ENCODE results near the gene C16orf87. TPM values are rescaled to one million over a fixed set of nuclear protein-coding genes. Genes with fewer than 3 reads are reported as not detected.
"Not testable (repeated sequence)": the region's sequence is repeated elsewhere in the genome, so short reads cannot be mapped to it uniquely, and the experiment has no call there.

Gene C16orf87
- total RNA-seq (2022) (11.5 and 13.5 TPM in 2 replicates), Bru-seq, nascent RNA (percentile 72 among the genes with signal in this experiment), BruChase-seq, experiment 1, labeled RNA remaining after a 6-hour chase (percentile 69 among the genes with signal in this experiment), BruChase-seq, experiment 2, labeled RNA remaining after a 2-hour chase (percentile 70 among the genes with signal in this experiment)
- long read RNA-seq, full-length matches to known transcripts: 43 of 47 reads
- long read RNA-seq, partial matches to known transcripts: 0 of 47 reads
- long read RNA-seq, other reads (novel, unspliced or antisense): 4 of 47 reads

DNA sequence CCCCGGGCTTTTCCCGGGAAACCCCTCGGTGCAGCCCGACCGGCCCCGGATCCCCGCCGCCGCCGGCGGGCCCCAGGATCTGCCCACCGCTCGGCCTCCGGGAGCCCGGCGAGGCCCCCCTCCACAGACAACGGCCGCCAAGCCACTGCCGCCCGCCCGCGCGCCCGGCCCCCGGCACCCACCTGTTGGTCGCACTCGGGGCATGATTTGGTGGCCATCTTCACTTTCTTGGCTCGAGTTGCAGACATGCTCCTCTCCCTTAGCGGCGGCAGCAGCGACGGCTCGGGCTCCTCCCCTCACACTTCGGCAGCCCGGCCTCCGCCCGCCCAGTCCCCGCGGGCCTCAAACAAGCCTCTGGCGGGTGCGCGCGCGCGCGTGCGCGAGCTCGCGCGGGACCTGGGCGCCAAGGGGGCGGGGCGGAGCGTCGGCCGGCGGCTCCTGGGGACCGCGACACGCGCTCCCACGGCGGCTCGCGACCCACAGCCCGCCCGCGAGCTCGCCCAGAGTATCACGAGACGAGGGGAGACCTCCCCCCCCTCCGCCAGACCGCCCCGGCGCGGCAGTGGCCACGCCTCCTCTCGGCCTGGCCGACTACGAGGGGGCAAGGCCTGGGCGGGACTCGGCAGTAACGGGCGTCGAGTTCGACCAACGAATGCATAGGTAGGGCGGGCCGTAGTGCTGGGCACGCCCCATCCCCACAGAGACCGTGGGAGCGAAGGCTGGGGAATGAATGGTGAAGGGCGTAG is at the start of gene C16orf87:
Gene C16orf87, minus strand, starts transcription at position 279 of the 746 bp plus-strand sequence. Its CDS starts 31 bp downstream, at position 248.
- intact Hi-C loops (cut with micrococcal nuclease): no loop called here
- ChIA-PET POLR2A (interaction anchor here (0.6 to 1.7 kb wide), 10 partner anchors 9 to 1381 kb away, joined by 3 to 5 read pairs (median 3); no protein-coding TSS in a partner anchor), CTCF (interaction anchor here (3.0 kb wide), 1 partner anchor 23 kb away, joined by 11 read pairs; no protein-coding TSS in a partner anchor)
- H3K36me3 Mint-ChIP-seq (ENCODE audit: insufficient read depth, unreplicated experiment): no peaks in the 10 kb centered on the region
- DNase-seq (ENCODE audit: unreplicated experiment): peak; percentile 89
- TF ChIP-seq CTCF (IDR thresholded peaks at IDR 0.05; ENCODE audit: unreplicated experiment): no peak
- peak within 1 kb of the TSS; percentile 85 for H3K4me3 Mint-ChIP-seq (ENCODE audit: unreplicated experiment)
- H3K9me3 Mint-ChIP-seq (ENCODE audit: unreplicated experiment): no peaks in the 10 kb centered on the region
- BruUV-seq (replicated peaks): no TSS peak
- no peaks in the 10 kb centered on the region for H3K27me3 Mint-ChIP-seq (ENCODE audit: insufficient read depth, unreplicated experiment)
- peaks cover 18% of the 10 kb centered on the region for H3K4me1 Mint-ChIP-seq (ENCODE audit: insufficient read depth, unreplicated experiment)
- H3K27ac Mint-ChIP-seq (ENCODE audit: low read depth, unreplicated experiment): peak within 1 kb of the TSS; percentile 83

GRCh38 chr16:46875243-46875642 is 44.3 kb upstream of the C16orf87 start:
- Mint-ChIP-seq H3K4me1 (ENCODE audit: insufficient read depth, unreplicated experiment) (no peaks in the 10 kb centered on the region), H3K27ac (ENCODE audit: low read depth, unreplicated experiment) (no peak overlapping the region), H3K9me3 (ENCODE audit: unreplicated experiment) (no peaks in the 10 kb centered on the region), H3K27me3 (ENCODE audit: insufficient read depth, unreplicated experiment) (no peaks in the 10 kb centered on the region), H3K36me3 (ENCODE audit: insufficient read depth, unreplicated experiment) (no peaks in the 10 kb centered on the region), H3K4me3 (ENCODE audit: unreplicated experiment) (no peak overlapping the region)
- POLR2A ChIA-PET: interaction anchor here (1.2 kb wide), 1 partner anchor 9 kb away, joined by 3 read pairs; the partner anchor contains the start of gene GPT2
- CTCF ChIA-PET: interaction anchor here (0.7 to 3.5 kb wide), 5 partner anchors 12 to 134 kb away, joined by 3 to 24 read pairs (median 4); no protein-coding TSS in a partner anchor
- TF ChIP-seq CTCF (IDR thresholded peaks at IDR 0.05; ENCODE audit: unreplicated experiment): no peak
- intact Hi-C loops (cut with micrococcal nuclease): no loop called here
- DNase-seq (ENCODE audit: unreplicated experiment): no peak
- no TSS peak for BruUV-seq (replicated peaks)

DNA sequence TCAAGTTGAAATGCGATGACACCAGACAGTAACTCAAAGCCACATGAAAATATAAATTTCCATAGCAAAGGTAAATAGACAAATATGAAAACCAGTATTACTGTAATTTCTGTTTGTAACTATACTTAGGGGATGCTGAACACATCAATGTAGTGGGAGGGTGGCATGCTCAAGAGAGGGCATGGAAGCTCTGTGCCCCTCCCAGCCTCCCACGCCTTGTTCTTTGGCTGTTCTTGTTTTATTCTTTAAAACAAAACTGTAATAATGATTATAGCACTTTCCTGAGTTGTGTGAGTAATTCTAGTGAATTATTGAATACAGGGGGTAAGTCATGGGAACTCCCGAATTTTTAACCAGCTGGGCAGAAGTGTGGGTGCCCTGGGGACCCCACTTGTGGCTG is 42.2 kb upstream of the C16orf87 start:
- no peak overlapping the region for H3K27ac Mint-ChIP-seq (ENCODE audit: low read depth, unreplicated experiment)
- H3K27me3 Mint-ChIP-seq (ENCODE audit: insufficient read depth, unreplicated experiment): no peaks in the 10 kb centered on the region
- H3K36me3 Mint-ChIP-seq (ENCODE audit: insufficient read depth, unreplicated experiment): no peaks in the 10 kb centered on the region
- DNase-seq (ENCODE audit: unreplicated experiment): no peak
- no peaks in the 10 kb centered on the region for H3K9me3 Mint-ChIP-seq (ENCODE audit: unreplicated experiment)
- intact Hi-C loops (cut with micrococcal nuclease): no loop called here
- no peak overlapping the region for H3K4me3 Mint-ChIP-seq (ENCODE audit: unreplicated experiment)
- no TSS peak for BruUV-seq (replicated peaks)
- ChIA-PET POLR2A (interaction anchor here (1.1 kb wide), 1 partner anchor 8 kb away, joined by 3 read pairs; no protein-coding TSS in a partner anchor), CTCF (interaction anchor here (1.6 to 3.5 kb wide), 2 partner anchors 9 to 36 kb away, joined by 7 to 24 read pairs; no protein-coding TSS in a partner anchor)
- H3K4me1 Mint-ChIP-seq (ENCODE audit: insufficient read depth, unreplicated experiment): no peaks in the 10 kb centered on the region
- TF ChIP-seq CTCF (IDR thresholded peaks at IDR 0.05; ENCODE audit: unreplicated experiment): no peak

GRCh38 chr16:46871597-46871996 is 40.6 kb upstream of the C16orf87 start:
- Mint-ChIP-seq H3K27me3 (ENCODE audit: insufficient read depth, unreplicated experiment) (no peaks in the 10 kb centered on the region), H3K9me3 (ENCODE audit: unreplicated experiment) (no peaks in the 10 kb centered on the region), H3K4me3 (ENCODE audit: unreplicated experiment) (no peak overlapping the region), H3K36me3 (ENCODE audit: insufficient read depth, unreplicated experiment) (no peaks in the 10 kb centered on the region), H3K4me1 (ENCODE audit: insufficient read depth, unreplicated experiment) (no peaks in the 10 kb centered on the region), H3K27ac (ENCODE audit: low read depth, unreplicated experiment) (no peak overlapping the region)
- no peak for DNase-seq (ENCODE audit: unreplicated experiment)
- ChIA-PET POLR2A (no interaction called here), CTCF (interaction anchor here (0.6 to 1.7 kb wide), 2 partner anchors 17 to 58 kb away, joined by 3 to 6 read pairs; no protein-coding TSS in a partner anchor)
- no TSS peak for BruUV-seq (replicated peaks)
- TF ChIP-seq CTCF (IDR thresholded peaks at IDR 0.05; ENCODE audit: unreplicated experiment): no peak
- intact Hi-C loops (cut with micrococcal nuclease): no loop called here

- POLR2A ChIA-PET; BruUV-seq (replicated peaks); intact Hi-C loops (cut with micrococcal nuclease); H3K27ac Mint-ChIP-seq (ENCODE audit: low read depth, unreplicated experiment); H3K36me3 Mint-ChIP-seq (ENCODE audit: insufficient read depth, unreplicated experiment); H3K4me1 Mint-ChIP-seq (ENCODE audit: insufficient read depth, unreplicated experiment); DNase-seq (ENCODE audit: unreplicated experiment); H3K9me3 Mint-ChIP-seq (ENCODE audit: unreplicated experiment); H3K27me3 Mint-ChIP-seq (ENCODE audit: insufficient read depth, unreplicated experiment); H3K4me3 Mint-ChIP-seq (ENCODE audit: unreplicated experiment): not testable (repeated sequence)
- CTCF ChIA-PET: interaction anchor here (0.9 kb wide), 1 partner anchor 1818 kb away, joined by 3 read pairs; no protein-coding TSS in a partner anchor
These were observed 37.9 kb upstream of the C16orf87 start for GRCh38 chr16:46868891-46869290.

DNA sequence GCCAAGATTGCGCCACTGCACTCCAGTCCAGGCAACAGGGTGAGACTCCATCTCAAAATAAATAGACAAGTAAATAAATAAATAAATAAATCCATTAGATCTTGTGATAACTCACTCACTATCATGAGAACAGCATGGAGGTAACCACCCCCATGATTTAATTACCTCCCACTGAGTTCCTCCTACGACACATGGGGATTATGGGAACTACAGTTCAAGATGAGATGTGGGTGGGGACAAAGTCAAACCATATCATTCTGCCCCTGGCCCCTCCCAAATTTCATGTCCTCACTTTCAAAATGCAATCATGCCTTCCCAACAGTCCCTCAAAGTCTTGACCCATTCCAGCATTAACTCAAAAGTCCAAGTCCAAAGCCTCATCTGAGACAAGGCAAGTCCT is 36.5 kb upstream of the C16orf87 start:
- DNase-seq (ENCODE audit: unreplicated experiment); H3K9me3 Mint-ChIP-seq (ENCODE audit: unreplicated experiment); intact Hi-C loops (cut with micrococcal nuclease); BruUV-seq (replicated peaks); H3K27me3 Mint-ChIP-seq (ENCODE audit: insufficient read depth, unreplicated experiment); POLR2A ChIA-PET; H3K4me3 Mint-ChIP-seq (ENCODE audit: unreplicated experiment); H3K36me3 Mint-ChIP-seq (ENCODE audit: insufficient read depth, unreplicated experiment); H3K4me1 Mint-ChIP-seq (ENCODE audit: insufficient read depth, unreplicated experiment): not testable (repeated sequence)
- CTCF ChIA-PET: interaction anchor here (0.9 to 1.7 kb wide), 2 partner anchors 13 to 16 kb away, joined by 4 to 6 read pairs; no protein-coding TSS in a partner anchor
- peak overlapping the region; percentile 40 for H3K27ac Mint-ChIP-seq (ENCODE audit: low read depth, unreplicated experiment)
